Smooth muscle cell (in vitro differentiated cells): ENCODE results near the gene CCDC85C. TPM values are rescaled to one million over a fixed set of nuclear protein-coding genes. Genes with fewer than 3 reads are reported as not detected.

Experiments
- DNase-seq: peaks from one replicate; lab custom pipeline; 2025; ENCODE audit not compliant: unreplicated experiment; lab: John Stamatoyannopoulos, UW
- H2AFZ ChIP-seq: fragments of 200-600 bp; sonication (generic); 2 replicates; pipeline ENCODE4 v1.6.0; 2016; ENCODE audit warnings: antibody characterized with exemption, low read depth, mild to moderate bottlenecking
- H3F3A ChIP-seq: fragments of 200-600 bp; sonication (generic); 2 replicates; pipeline ENCODE4 v1.6.0; 2017; ENCODE audit warnings: antibody characterized with exemption, low read depth
- H3K27ac ChIP-seq: fragments of 200-600 bp; sonication (generic); 2 replicates; pipeline ENCODE4 v1.5.1; 2016; ENCODE audit warnings: low read depth, mild to moderate bottlenecking
- H3K27me3 ChIP-seq: fragments of 200-600 bp; sonication (generic); 2 replicates; pipeline ENCODE4 v1.6.1; 2016; ENCODE audit warnings: low read depth, mild to moderate bottlenecking
- H3K36me3 ChIP-seq: fragments of 200-600 bp; sonication (generic); 2 replicates; pipeline ENCODE4 v1.5.1; 2016; ENCODE audit warnings: low read depth
- H3K4me1 ChIP-seq: fragments of 200-600 bp; sonication (generic); 2 replicates; pipeline ENCODE4 v1.5.1; 2016; ENCODE audit warnings: low read depth
- H3K4me2 ChIP-seq: fragments of 200-600 bp; sonication (generic); 2 replicates; pipeline ENCODE4 v1.6.0; 2016; ENCODE audit warnings: mild to moderate bottlenecking
- H3K4me3 ChIP-seq: fragments of 200-600 bp; sonication (generic); 2 replicates; pipeline ENCODE4 v1.5.1; 2016; ENCODE audit warnings: mild to moderate bottlenecking
- H3K79me2 ChIP-seq: fragments of 200-600 bp; sonication (generic); 2 replicates; pipeline ENCODE4 v1.6.0; 2016; ENCODE audit warnings: low read depth, mild to moderate bottlenecking
- H3K9ac ChIP-seq: fragments of 200-600 bp; sonication (generic); 2 replicates; pipeline ENCODE4 v1.6.0; 2016; ENCODE audit warnings: low read depth
- H3K9me3 ChIP-seq: fragments of 200-600 bp; sonication (generic); replicated peaks from 2 replicates; pipeline ENCODE4 v1.5.1; 2016; ENCODE audit warnings: low read depth
- H4K20me1 ChIP-seq: fragments of 200-600 bp; sonication (generic); 2 replicates; pipeline ENCODE4 v1.6.0; 2016; ENCODE audit warnings: low read depth
- WGBS: methylation state at CpG from one replicate; pipeline ENCODE4 v1.1.7; 2016; ENCODE audit warnings: low lambda C conversion rate; 5-methylcytosine and 5-hydroxymethylcytosine counted together
- polyA plus RNA-seq: library from polyadenylated mRNA; unstranded; fragments of >200 nt; fragmentation: Nextera tagmentation; extraction: Ambion mirVana; gene quantifications from 2 replicates; pipeline ENCODE4 v1.2.1, GENCODE V29; 2016
- total RNA-seq: library from RNA; depleted of rRNA; stranded (reverse); fragments of >200 nt; gene quantifications from 2 replicates; pipeline ENCODE4 v1.2.3, GENCODE V29; 2014
- TF ChIP-seq, protein P1 (sequence below): fragments of 200-600 bp; sonication (generic); IDR thresholded peaks from 2 replicates; pipeline ENCODE4 v1.5.1; 2017; ENCODE audit warnings: borderline replicate concordance, mild to moderate bottlenecking, antibody characterized with exemption; ENCODE audit not compliant: insufficient read depth, poor library complexity, severe bottlenecking

CCDC85C gene
- total and polyA plus RNA-seq, 2 experiments from 2014 or later: 4.0 to 6.5 TPM

DNA sequence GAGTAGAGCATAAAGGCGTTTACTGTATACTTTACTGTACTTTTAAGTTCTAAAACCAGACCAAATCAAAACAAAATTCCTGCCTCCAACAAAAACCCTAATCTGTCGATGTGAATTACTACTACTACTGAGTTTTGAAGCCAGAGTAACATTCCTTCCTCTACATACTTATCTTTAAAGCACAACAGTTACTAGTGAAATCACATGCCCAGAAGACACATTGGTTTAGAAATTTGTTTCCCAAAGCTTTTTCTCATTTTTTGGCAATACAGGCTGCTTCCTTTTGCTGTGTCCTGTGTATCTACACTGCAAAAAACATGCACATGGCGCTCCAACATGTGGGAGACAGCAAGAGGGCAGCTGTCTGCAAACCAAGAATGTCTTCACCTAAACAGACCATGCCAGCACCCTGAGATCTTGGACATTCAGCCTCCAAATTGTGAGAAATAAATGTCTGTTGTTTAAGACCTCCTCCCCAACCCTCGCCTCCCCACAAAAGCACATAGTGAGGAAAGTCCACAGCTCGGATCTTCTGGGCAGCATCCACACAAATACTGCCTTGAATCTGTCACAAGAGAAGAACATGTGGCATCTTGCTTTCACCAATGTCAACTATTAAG is 144.4 kb downstream of the CCDC85C start:
- no peak for DNase-seq
- TF ChIP-seq, protein P1, sequence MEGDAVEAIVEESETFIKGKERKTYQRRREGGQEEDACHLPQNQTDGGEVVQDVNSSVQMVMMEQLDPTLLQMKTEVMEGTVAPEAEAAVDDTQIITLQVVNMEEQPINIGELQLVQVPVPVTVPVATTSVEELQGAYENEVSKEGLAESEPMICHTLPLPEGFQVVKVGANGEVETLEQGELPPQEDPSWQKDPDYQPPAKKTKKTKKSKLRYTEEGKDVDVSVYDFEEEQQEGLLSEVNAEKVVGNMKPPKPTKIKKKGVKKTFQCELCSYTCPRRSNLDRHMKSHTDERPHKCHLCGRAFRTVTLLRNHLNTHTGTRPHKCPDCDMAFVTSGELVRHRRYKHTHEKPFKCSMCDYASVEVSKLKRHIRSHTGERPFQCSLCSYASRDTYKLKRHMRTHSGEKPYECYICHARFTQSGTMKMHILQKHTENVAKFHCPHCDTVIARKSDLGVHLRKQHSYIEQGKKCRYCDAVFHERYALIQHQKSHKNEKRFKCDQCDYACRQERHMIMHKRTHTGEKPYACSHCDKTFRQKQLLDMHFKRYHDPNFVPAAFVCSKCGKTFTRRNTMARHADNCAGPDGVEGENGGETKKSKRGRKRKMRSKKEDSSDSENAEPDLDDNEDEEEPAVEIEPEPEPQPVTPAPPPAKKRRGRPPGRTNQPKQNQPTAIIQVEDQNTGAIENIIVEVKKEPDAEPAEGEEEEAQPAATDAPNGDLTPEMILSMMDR: no peak
- Histone ChIP-seq H4K20me1 (peaks cover 37% of the 10 kb centered on the region), H3K79me2 (peaks cover 72% of the 10 kb centered on the region), H3K4me3 (no peak overlapping the region), H3K27me3 (no peaks in the 10 kb centered on the region), H3K4me1 (no peaks in the 10 kb centered on the region), H3K27ac (peak overlapping the region; percentile 50), H3K9me3 (no peaks in the 10 kb centered on the region), H3K4me2 (peak overlapping the region; percentile 10), H3K9ac (no peak overlapping the region), H3F3A (peaks cover 8% of the 10 kb centered on the region), H3K36me3 (peaks cover 3% of the 10 kb centered on the region), H2AFZ (no peak overlapping the region)
- WGBS: 72% methylated on average over 5 of the region's 5 CpGs

DNA sequence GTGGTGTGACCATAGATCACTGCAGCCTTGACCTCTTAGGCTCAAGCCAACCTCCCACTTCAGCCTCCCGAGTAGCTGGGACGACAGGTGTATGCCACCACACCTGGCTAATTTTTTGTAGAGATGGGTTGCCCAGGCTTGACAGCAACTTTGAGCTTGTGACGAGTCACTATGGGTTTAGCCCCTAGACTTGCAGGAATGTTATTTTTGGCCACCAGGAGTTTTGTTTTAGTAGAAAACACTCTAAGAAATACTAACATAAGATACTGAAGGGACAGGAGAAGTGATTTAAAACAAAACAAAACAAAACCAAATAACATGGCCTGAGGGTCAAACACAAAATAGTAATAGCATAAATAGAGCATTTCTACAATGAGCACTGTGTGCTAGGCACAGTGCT is 149.8 kb downstream of the CCDC85C start:
- Histone ChIP-seq H3K9ac (no peak overlapping the region), H3F3A (no peaks in the 10 kb centered on the region), H3K4me1 (no peaks in the 10 kb centered on the region), H3K9me3 (no peaks in the 10 kb centered on the region), H3K27ac (no peak overlapping the region), H3K79me2 (peaks cover 38% of the 10 kb centered on the region), H3K4me3 (no peak overlapping the region), H3K4me2 (no peak overlapping the region), H3K27me3 (no peaks in the 10 kb centered on the region), H4K20me1 (peaks cover 36% of the 10 kb centered on the region), H3K36me3 (peaks cover 9% of the 10 kb centered on the region), H2AFZ (no peak overlapping the region)
- TF ChIP-seq, protein P1: no peak
- 62% methylated on average over 3 of the region's 3 CpGs for WGBS
- DNase-seq: no peak

DNA sequence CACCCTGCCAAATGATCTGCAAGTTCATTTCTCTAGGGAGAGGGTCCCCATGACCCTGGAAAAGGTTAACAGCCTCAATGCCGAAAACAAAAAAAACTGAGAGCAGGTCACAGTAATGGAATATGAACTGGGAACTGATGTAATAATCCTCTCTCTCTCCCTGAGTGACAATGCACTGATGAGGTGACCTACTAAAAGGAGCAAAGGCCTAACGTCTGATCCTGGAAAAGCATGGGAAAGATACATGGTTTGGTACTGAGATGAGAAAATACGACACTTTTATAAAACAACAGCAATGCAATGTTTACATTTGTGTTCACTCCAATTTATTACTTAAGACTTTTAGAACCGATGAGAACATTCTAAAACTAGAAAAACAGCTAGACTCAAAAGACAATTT is 151.0 kb downstream of the CCDC85C start:
- H3K27ac ChIP-seq: no peak overlapping the region
- peaks cover 36% of the 10 kb centered on the region for H4K20me1 ChIP-seq
- no peaks in the 10 kb centered on the region for H3F3A ChIP-seq
- H3K9ac ChIP-seq: no peak overlapping the region
- no peak overlapping the region for H3K4me2 ChIP-seq
- no peaks in the 10 kb centered on the region for H3K4me1 ChIP-seq
- TF ChIP-seq, protein P1: no peak
- no peak overlapping the region for H3K4me3 ChIP-seq
- no peaks in the 10 kb centered on the region for H3K27me3 ChIP-seq
- H3K79me2 ChIP-seq: peaks cover 31% of the 10 kb centered on the region
- no peaks in the 10 kb centered on the region for H3K9me3 ChIP-seq
- WGBS: 94% methylated on average over 4 of the region's 4 CpGs
- H3K36me3 ChIP-seq: peaks cover 9% of the 10 kb centered on the region
- H2AFZ ChIP-seq: no peak overlapping the region
- no peak for DNase-seq

DNA sequence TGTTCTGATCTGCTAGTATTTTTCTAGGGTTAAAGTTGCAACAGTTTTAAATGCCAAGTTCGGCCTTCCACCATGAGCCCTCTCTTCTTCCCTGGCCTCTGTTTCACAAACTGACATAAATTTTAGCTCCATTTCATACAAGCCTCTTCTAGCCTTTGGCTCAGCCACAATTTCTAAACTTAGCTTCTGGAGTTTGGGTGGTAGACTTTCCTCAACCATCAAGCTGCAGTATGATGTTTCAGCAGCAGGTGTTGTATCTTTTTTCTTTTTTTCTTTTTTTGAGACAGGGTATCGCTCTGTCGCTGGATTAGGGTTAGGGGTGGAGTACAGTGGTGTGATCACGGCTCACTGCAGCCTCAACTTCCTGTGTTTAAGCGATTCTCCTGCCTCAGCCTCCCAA is 152.8 kb downstream of the CCDC85C start:
- H3K4me2 ChIP-seq: no peak overlapping the region
- H3K4me3 ChIP-seq: no peak overlapping the region
- H3K9me3 ChIP-seq: no peaks in the 10 kb centered on the region
- TF ChIP-seq, protein P1: no peak
- no peak overlapping the region for H3K9ac ChIP-seq
- no peaks in the 10 kb centered on the region for H3K4me1 ChIP-seq
- H3K36me3 ChIP-seq: peaks cover 9% of the 10 kb centered on the region
- 94% methylated on average over 5 of the region's 5 CpGs for WGBS
- no peaks in the 10 kb centered on the region for H3K27me3 ChIP-seq
- no peak overlapping the region for H2AFZ ChIP-seq
- peaks cover 36% of the 10 kb centered on the region for H4K20me1 ChIP-seq
- H3K27ac ChIP-seq: no peak overlapping the region
- H3K79me2 ChIP-seq: peaks cover 17% of the 10 kb centered on the region
- DNase-seq: no peak
- no peaks in the 10 kb centered on the region for H3F3A ChIP-seq
